Measurements from ENCODE around the gene C1orf74. TPM values are rescaled to one million over a fixed set of nuclear protein-coding genes. Genes with fewer than 3 reads are reported as not detected.
A peak's percentile ranks its signal among the peaks of the same experiment; 100 is the strongest.

The C1orf74 gene
- total RNA-seq, 1 experiment from 2014 or later, result 5.6 TPM

DNA sequence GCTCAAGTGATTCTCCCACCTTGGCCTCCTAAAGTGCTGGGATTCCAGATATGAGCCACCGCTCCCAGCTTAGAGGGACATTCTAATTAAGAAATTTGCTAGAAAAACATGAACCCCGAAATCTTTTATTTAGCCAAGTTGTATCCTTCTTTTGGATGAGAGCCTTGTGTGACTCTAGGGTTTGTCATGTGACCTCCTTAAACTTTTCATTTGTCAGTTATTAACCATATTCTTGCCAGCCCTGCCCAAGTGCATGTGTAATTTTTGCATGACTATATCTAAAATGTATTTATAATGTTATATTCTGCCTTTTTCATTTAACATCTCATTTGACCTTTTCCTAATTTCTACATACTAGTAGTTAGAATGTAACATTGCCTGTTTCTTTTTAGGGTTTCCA is 45.4 kb upstream of the C1orf74 start:
- CTCF ChIA-PET, result no interaction called here
- Histone ChIP-seq H4K20me1 (ENCODE audit: insufficient read depth) (no peaks in the 10 kb centered on the region), H3K9me3 (ENCODE audit: control insufficient read depth in 1 of 2, insufficient read depth in 1 of 2, low read depth in 1 of 2, low read length in 2 of 2) (no peaks in the 10 kb centered on the region), H3K4me2 (ENCODE audit: low read length) (peak overlapping the region; percentile 63; the same call in 1 of the 2 replicates), H3K9ac (ENCODE audit: low read length) (no peak overlapping the region), H3K27ac (ENCODE audit: low read depth, low read length) (no peak overlapping the region), H3K27me3 (ENCODE audit: insufficient read depth, low read length) (no peaks in the 10 kb centered on the region), H3K4me1 (ENCODE audit: control insufficient read depth in 1 of 2, insufficient read depth in 2 of 2, low read length in 2 of 2) (peaks cover 0 to 15% of the 10 kb centered on the region in 2 experiments; a peak in 1 of 4 replicates), H3K4me3 (replicated peaks in 1 of 2; ENCODE audit: low read depth in 1 of 2, low read length in 2 of 2) (no peak overlapping the region), H2AFZ (ENCODE audit: low read depth, low read length, poor library complexity, severe bottlenecking) (no peak overlapping the region), H3K36me3 (ENCODE audit: control insufficient read depth in 1 of 2, insufficient read depth in 2 of 2, low read length in 2 of 2) (peaks cover 28 to 33% of the 10 kb centered on the region in 2 experiments), H3K9me2 (ENCODE audit: insufficient read depth) (no peaks in the 10 kb centered on the region), H3K79me2 (ENCODE audit: insufficient read depth, low read length) (peaks cover 41% of the 10 kb centered on the region)
- no peak for TF ChIP-seq EGR1 (IDR thresholded peaks at IDR 0.05; ENCODE audit: low read depth)
- TF ChIP-seq ELF1 (IDR thresholded peaks at IDR 0.05; ENCODE audit: borderline replicate concordance, low read depth), result no peak
- no peak for TF ChIP-seq YY1 (IDR thresholded peaks at IDR 0.05; ENCODE audit: extremely low read depth, insufficient replicate concordance, low read depth, low read length)
- TF ChIP-seq SRF (IDR thresholded peaks at IDR 0.05; ENCODE audit: low read depth), result no peak
- TF ChIP-seq REST (IDR thresholded peaks at IDR 0.05; ENCODE audit: low read depth), result no peak
- no peak for TF ChIP-seq EZH2 (IDR thresholded peaks at IDR 0.05)
- TF ChIP-seq POLR2A (IDR thresholded peaks at IDR 0.05; ENCODE audit: borderline replicate concordance, extremely low read depth, insufficient read depth, insufficient read length), result no peak
- no peak for TF ChIP-seq CTCF (IDR thresholded peaks at IDR 0.05 in 2 of 3, conservative IDR thresholded peaks at IDR 0.05 in 1 of 3; ENCODE audit: borderline replicate concordance in 1 of 3, insufficient read depth in 1 of 3, low read depth in 2 of 3, low read length in 2 of 3)
- TF ChIP-seq CEBPB (IDR thresholded peaks at IDR 0.05; ENCODE audit: low read depth), result no peak
- TF ChIP-seq ATF3 (IDR thresholded peaks at IDR 0.05), result no peak
- TF ChIP-seq, protein P1, sequence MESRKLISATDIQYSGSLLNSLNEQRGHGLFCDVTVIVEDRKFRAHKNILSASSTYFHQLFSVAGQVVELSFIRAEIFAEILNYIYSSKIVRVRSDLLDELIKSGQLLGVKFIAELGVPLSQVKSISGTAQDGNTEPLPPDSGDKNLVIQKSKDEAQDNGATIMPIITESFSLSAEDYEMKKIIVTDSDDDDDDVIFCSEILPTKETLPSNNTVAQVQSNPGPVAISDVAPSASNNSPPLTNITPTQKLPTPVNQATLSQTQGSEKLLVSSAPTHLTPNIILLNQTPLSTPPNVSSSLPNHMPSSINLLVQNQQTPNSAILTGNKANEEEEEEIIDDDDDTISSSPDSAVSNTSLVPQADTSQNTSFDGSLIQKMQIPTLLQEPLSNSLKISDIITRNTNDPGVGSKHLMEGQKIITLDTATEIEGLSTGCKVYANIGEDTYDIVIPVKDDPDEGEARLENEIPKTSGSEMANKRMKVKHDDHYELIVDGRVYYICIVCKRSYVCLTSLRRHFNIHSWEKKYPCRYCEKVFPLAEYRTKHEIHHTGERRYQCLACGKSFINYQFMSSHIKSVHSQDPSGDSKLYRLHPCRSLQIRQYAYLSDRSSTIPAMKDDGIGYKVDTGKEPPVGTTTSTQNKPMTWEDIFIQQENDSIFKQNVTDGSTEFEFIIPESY (IDR thresholded peaks at IDR 0.05; ENCODE audit: extremely low read depth, insufficient replicate concordance, low read length), result no peak
- TF ChIP-seq SP1 (IDR thresholded peaks at IDR 0.05; ENCODE audit: low read depth), result no peak
- TF ChIP-seq JUND (IDR thresholded peaks at IDR 0.05), result no peak
- POLR2A ChIA-PET, result no interaction called here
- no peak for DNase-seq (ENCODE audit: low read depth, low spot score)
- intact Hi-C loops (cut with micrococcal nuclease), result no loop called here
- RAD21 ChIA-PET (ENCODE audit: low non-redundant PET in 1 of 2, low total read pairs in 2 of 2, uncharacterized antibody in 2 of 2, unreplicated experiment in 2 of 2), result no interaction called here
- no peak for ATAC-seq
- BruUV-seq (replicated peaks), result no TSS peak
